HG03159 (cell line): ENCODE results near the gene KRTAP10-8.
"Not testable (repeated sequence)": the region's sequence is repeated elsewhere in the genome, so short reads cannot be mapped to it uniquely, and the experiment has no call there.

Experiments used
- ATAC-seq: cut with Tn5 transposase; IDR thresholded peaks from one replicate; pipeline ENCODE4 v1.9.1; 2021; ENCODE audit warnings: mild to moderate bottlenecking, moderate library complexity; ENCODE audit not compliant: unreplicated experiment

Gene KRTAP10-8

DNA sequence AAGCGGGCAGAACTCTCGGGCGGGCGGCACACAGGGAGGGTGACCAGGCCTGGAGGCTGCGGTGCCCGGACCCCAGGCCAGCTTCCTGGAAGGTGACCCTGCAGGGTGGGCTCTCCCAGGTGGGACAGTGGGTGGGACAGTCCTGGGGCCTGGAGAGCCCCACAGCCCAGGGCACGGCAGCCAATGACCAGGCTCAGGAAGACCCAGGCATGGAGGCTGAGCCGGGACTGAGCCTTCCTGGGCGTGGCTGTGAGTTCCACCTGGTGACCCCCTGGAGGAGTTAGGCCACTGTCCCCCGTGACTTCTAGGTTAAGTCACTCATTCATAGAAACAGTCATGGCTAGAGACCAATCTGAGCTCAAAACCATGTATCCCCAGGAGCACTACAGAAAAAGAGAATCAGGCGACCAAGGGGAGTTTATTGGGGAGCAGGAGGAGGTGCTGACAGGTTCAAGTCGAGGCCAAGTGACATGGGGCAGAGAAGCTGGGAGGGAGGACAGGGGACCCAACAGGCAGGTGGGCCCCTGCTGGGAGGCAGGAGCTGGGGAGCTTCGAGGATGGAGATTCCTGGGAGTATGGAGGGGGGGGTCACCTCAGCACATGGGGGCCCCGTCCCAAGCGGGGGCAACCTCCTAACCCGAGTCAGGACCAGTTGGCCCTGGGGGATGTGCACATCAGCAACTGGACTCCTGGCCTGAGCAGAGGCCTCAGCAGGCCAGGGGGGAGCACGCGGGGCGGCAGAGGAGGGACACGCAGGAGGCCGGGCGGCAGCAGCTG lies 32.6 kb upstream of the KRTAP10-8 start:
- ATAC-seq = no peak

GRCh38 chr21:44579833-44580144 lies 32.1 kb upstream of the KRTAP10-8 start:
- no peak for ATAC-seq

- not testable (repeated sequence) for ATAC-seq
Measured at GRCh38 chr21:44580231-44580821, 31.6 kb upstream of the KRTAP10-8 start, which contains the start of gene KRTAP10-5. KRTAP10-5 (minus strand) TSS chr21:44580604; CDS start chr21:44580578, 26 bp downstream.

GRCh38 chr21:44581158-44581557 lies 30.7 kb upstream of the KRTAP10-8 start:
- ATAC-seq = no peak

DNA sequence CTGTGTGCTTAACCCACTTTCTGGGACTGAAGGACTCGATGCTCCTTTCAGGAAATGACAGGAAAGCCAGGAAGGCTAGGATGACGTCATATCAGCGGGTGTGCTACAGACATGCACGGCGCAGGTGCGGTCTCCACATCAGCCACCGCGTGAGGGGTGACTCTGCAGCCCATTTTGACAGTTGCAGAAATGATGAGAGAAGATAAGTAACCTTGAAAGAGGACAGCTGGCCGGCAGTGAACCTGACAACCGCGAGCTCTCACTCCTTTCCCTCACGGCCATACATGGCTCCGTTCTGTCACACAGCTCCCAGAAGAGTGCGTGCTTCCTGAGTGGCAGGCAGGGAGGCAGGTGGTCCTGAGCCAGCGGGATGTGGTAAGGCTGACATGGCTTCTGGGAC lies 29.8 kb upstream of the KRTAP10-8 start:
- ATAC-seq = no peak

DNA sequence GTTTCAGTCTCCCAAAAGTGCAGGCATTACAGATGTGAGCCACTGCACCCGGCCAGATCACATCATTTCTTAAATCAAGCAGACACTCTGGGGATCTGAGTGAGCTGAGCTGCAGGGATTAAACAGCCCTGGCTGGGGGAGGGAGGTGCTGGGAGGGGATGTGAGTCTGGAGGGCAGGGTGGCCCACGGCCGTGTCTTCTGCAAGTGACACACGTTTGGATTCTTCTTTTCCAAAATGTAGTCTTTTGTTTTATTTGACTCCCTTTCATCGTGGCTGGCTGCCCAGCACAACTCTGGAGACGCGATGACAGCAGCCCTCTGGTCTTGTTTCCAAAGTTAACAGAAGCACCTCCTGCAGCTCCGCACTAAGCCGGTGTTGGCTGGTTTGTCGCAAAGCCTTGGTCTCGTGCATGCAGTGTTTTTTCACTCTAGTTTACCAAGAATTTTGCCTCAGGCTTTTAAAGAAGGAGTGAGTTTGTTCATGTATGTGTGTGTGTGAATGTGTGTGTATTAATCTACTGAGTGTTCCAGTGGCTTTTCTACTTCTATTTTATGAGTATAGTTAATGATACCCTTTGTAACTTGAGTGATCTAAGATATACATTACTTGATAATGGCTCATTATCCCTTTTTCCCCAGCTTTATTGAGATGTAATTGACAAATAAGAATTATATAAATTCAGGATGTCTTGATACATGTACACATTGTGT lies 28.6 kb upstream of the KRTAP10-8 start:
- no peak for ATAC-seq

DNA sequence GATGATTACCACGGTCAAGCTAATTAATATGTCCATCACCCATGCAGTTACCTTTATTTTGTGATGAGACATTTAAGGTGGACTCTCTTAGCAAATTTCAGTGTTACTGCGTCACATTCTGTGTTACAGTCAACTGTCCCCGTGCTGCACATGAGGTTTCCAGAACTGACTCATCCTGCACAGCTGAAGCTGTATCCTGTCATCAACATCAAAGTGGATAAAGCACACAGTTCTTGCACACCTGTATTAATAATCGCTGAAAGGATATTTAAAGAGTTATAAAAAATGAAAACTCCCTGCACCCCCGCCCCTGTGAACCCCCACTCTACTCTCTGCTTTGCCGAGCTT lies 28.1 kb upstream of the KRTAP10-8 start:
- ATAC-seq = no peak

DNA sequence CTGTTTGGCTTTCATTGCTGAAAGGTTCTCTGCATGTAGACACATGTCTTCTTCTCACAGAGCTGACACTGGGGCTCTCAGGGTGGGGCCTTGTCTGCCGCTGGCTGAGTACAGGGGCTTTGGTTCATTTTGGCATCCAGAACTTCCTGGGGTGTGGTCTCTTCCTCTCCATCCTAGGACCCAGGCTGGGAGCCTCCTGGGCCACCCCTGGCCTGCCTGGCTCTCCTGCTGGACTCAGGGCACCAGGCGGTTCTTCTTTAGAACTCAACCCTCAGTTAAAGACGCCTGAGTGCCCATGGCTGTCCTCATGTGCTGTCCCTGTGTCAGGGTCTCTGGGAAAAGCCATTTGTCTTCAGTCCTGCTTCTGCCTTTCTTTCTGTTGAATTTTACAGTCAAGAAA lies 26.0 kb upstream of the KRTAP10-8 start:
- ATAC-seq = no peak

GRCh38 chr21:44589094-44589493 lies 22.8 kb upstream of the KRTAP10-8 start:
- no peak for ATAC-seq

DNA sequence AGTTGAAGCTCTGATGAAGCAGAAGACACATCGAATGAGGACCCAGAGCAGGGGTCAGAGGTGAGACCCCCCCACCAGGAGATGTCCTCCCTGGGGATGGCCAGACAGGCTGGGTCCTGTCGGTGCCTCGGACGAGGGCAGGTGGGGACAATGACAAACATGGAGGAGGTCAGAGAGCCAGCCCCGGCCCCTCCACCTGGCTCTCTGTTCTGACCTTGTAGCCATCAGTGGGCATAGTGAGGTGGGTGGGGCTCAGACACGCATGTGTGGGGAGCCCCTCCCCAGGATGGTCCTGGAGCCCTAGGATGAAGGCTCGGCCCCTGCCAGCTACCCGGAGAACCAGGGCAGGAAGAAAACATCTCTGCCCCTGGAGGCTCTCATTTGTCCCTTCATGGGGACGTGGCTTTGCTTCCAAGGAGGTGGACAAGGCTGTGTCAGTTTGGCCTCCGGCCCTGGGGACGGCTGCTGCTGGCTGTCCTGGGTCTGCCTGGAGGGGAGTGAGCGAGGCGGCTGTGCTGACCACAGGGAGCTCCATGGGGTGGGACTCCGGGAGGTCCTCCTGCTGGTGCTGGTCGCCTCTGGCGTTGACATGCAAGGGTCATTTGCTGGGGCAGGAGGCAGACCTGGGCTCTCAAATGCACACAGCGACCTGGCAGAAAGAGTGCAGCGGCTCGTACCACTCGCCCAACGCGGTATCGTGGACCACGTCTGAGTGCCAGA lies 22.1 kb upstream of the KRTAP10-8 start:
- no peak for ATAC-seq

- ATAC-seq = no peak
Measured at GRCh38 chr21:44590311-44590721, 21.6 kb upstream of the KRTAP10-8 start.

DNA sequence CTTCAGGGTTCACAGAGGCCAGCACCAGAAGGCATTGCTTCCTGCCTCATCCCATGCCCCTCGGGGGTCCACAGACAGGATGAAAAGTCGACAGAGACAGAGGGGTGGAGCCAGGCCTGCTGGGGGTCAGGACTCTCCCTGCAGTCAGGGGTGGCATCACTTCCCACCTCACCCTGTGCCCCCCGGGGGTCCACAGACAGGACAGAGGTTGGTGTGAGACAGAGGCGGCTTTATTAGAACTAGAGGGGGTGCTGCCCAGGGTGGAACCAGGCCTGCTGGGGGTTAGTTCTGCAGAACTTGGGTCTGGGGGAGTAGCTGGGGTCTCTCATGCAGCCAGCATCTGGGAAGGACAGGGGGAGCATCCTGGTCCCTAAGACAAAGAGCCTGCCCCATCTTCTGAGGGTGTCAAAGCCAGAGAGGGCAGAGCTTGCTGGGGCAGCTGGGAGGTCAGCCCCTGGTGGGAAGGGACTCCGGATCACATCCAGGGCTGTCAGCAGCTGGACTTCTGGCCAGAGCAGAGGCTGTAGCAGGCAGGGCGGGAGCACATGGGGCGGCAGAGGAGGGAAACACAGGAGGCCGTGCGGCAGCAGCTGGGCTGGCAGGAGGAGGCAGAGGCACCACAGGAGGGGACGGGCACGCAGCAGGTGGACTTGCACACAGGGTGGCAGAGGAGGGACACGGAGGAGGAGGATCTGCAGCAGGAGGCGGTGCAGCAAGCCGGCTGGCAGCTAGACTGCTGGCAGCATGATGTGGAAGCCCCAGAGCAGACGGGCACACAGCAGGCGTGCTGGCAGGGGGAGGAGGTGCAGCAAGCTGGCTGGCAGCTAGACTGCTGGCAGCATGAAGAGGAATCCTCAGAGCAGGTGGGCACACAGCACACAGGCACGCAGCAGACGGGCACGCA lies 20.7 kb upstream of the KRTAP10-8 start:
- ATAC-seq = not testable (repeated sequence)

DNA sequence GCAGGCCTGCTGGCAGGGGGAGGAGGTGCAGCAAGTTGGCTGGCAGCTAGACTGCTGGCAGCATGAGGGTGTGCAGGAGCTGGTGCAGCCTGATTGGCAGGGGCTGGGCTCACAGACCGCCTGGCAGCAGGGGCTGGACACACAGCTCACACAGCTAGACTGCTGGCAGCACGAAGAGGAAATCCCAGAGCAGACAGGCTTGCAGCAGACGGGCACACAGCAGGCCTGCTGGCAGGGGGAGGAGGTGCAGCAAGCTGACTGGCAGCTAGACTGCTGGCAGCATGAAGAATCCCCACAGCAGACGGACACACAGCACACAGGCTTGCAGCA lies 20.1 kb upstream of the KRTAP10-8 start:
- ATAC-seq = not testable (repeated sequence)

- ATAC-seq = no peak
Measured at GRCh38 chr21:44592446-44593311, 19.2 kb upstream of the KRTAP10-8 start, which contains the start of gene KRTAP10-6. KRTAP10-6 (minus strand) TSS chr21:44592505; CDS start chr21:44592484, 21 bp downstream.

- no peak for ATAC-seq
Measured at GRCh38 chr21:44593598-44594405, 18.1 kb upstream of the KRTAP10-8 start.

GRCh38 chr21:44594406-44594916 lies 17.4 kb upstream of the KRTAP10-8 start:
- no peak for ATAC-seq

DNA sequence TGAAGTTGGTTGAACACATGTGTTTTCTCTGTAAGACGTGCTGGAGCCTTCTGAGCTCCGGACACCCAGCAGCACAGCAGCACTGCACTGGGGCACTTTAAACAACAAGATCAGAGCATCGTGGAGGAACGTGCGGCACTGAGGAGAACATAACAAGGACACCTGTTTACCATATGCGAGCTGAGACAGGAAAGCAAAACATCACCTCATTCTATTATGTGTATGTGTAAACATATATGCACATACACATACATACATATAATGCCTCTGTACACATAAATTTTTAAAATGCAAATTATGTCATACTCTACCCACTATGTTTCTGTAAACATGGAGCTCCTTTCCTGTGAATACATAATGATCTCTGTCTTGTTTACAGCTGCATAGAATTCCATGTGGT lies 16.4 kb upstream of the KRTAP10-8 start:
- ATAC-seq = no peak

DNA sequence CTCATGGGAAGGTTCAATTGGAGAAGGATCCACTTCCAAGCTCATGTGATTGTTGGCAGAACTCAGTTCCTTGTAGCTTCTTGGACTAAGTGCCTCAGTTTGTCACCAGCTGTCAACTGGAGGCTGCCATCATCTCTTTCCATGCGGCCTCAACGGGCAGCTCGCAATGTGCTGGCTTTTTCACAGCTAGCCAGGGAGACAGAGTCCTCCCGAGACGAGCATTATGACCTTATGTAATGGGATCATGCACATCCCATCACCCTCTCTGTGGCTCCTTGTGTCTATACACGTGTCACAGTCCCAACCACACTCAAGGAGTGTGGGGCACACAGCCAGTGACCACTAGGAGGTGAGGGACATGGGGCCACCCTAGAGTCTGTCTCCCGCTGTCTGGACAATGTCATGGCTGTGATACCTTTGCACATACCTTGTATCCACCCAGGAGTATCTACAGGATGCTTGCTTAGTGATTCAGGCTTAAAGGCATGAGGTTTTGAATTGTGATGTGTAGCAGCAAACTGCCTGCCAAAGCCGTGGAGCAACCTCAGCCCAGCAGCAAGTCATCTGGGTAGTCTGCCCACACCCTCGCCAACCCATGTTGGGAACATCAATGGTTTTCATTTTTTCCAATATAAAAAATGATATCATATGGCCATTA lies 15.7 kb upstream of the KRTAP10-8 start:
- no peak for ATAC-seq
